Endodermal cell (in vitro differentiated cells): ENCODE data around the gene PRR36. TPM values are rescaled to one million over a fixed set of nuclear protein-coding genes. Genes with fewer than 3 reads are reported as not detected.

ENCODE experiments used
- DNase-seq: peaks from one replicate; pipeline ENCODE4 v3.0.0-alpha.2; 2017
- H3K27ac ChIP-seq: 2 replicates; pipeline ENCODE4 v1.5.1; 2013; ENCODE audit warnings: mild to moderate bottlenecking, low read depth, low read length, moderate library complexity
- H3K27me3 ChIP-seq: 2 replicates; pipeline ENCODE4 v1.6.1; 2013; ENCODE audit warnings: mild to moderate bottlenecking, low read length, moderate library complexity; ENCODE audit not compliant: insufficient read depth, control insufficient read depth, poor library complexity, severe bottlenecking
- H3K36me3 ChIP-seq: 2 replicates; pipeline ENCODE4 v1.7.0; 2013; ENCODE audit warnings: mild to moderate bottlenecking, low read length, moderate library complexity; ENCODE audit not compliant: control insufficient read depth, insufficient read depth
- H3K4me1 ChIP-seq: one replicate; pipeline ENCODE4 v1.7.0; 2013; ENCODE audit warnings: low read length; ENCODE audit not compliant: control insufficient read depth, insufficient read depth
- H3K4me3 ChIP-seq: 2 replicates; pipeline ENCODE4 v1.5.1; 2013; ENCODE audit warnings: mild to moderate bottlenecking, low read length, moderate library complexity
- H3K9ac ChIP-seq: 2 replicates; pipeline ENCODE4 v1.6.1; 2013; ENCODE audit warnings: mild to moderate bottlenecking, low read length, moderate library complexity; ENCODE audit not compliant: poor library complexity, severe bottlenecking; ENCODE audit errors: extremely low read depth
- H3K9me3 ChIP-seq: 2 replicates; pipeline ENCODE4 v1.6.1; 2013; ENCODE audit warnings: mild to moderate bottlenecking, low read length, moderate library complexity; ENCODE audit not compliant: control insufficient read depth
- H3K27ac Mint-ChIP-seq: 2 replicates; pipeline ENCODE4 v1.8.0; 2020; ENCODE audit warnings: mixed read lengths
- H3K27me3 Mint-ChIP-seq: 2 replicates; pipeline ENCODE4 v1.8.0; 2021; ENCODE audit warnings: mild to moderate bottlenecking, mixed read lengths; ENCODE audit not compliant: insufficient read depth
- H3K36me3 Mint-ChIP-seq: 2 replicates; pipeline ENCODE4 v1.8.0; 2020; ENCODE audit warnings: low read depth, mixed read lengths
- H3K4me1 Mint-ChIP-seq: 2 replicates; pipeline ENCODE4 v1.8.0; 2020; ENCODE audit warnings: mixed read lengths
- H3K4me3 Mint-ChIP-seq: 2 replicates; pipeline ENCODE4 v1.8.0; 2020; ENCODE audit warnings: mild to moderate bottlenecking, moderate library complexity, mixed read lengths
- H3K9me3 Mint-ChIP-seq: 2 replicates; pipeline ENCODE4 v1.8.0; 2020; ENCODE audit warnings: mild to moderate bottlenecking, mixed read lengths
- CTCF ChIP-seq: fragments of 200-600 bp; sonication (generic); conservative IDR thresholded peaks from 2 replicates; pipeline ENCODE4 v1.5.0; 2021; ENCODE audit warnings: antibody characterized with exemption, mild to moderate bottlenecking
- WGBS, 2 experiments: methylation state at CpG; one replicate each; pipeline versions ENCODE4 v1.1.5 to v1.1.7; 2013; ENCODE audit warnings: missing lambda C conversion rate in 2 of 2, mixed read lengths in 1 of 2; ENCODE audit not compliant: insufficient coverage in 1 of 2, insufficient read length in 1 of 2; 5-methylcytosine and 5-hydroxymethylcytosine counted together
- long read RNA-seq, 4 experiments: library from polyadenylated mRNA in 2 of 4; library from RNA in 1 of 4; library from capped mRNA in 1 of 4; stranded (forward) in 3 of 4; unstranded in 1 of 4; transcript quantifications; one replicate each; pipeline ENCODE4 v2.0.0, GENCODE V29; 2020 to 2021; ENCODE audit warnings: inconsistent platforms in 1 of 4
- polyA plus RNA-seq, 2 experiments: library from polyadenylated mRNA; stranded (reverse); fragments of 50-300 nt; gene quantifications; one replicate each; pipeline ENCODE4 v1.2.3, GENCODE V29; 2013
- total RNA-seq, 2 donors: library from RNA; stranded (reverse); fragmentation: NEBNext Ultra II Directional in 1 of 2; extraction: Animal tissue kit (Norgen Biotek cat#: 25700) in 1 of 2; gene quantifications; 2 replicates in 1 of 2; 3 replicates in 1 of 2; pipeline ENCODE4 v1.2.1, GENCODE V29; 2021

PRR36 gene
- 10 to 100 TPM in 1 of 2 donors, 1 to 10 TPM in 1; 9.5 to 20.2 TPM for total RNA-seq
- 32.1 TPM for polyA plus RNA-seq (2013, experiment 1 of 2)
- polyA plus RNA-seq (2013, experiment 2 of 2), result 29.5 TPM
- long read RNA-seq, experiment 1, partial matches to known transcripts, result 1 of 7 reads
- long read RNA-seq, experiment 1, other reads (novel, unspliced or antisense), result 6 of 7 reads
- long read RNA-seq, experiment 2, full-length matches to known transcripts, result 1 of 6 reads
- long read RNA-seq, experiment 2, partial matches to known transcripts, result 4 of 6 reads
- long read RNA-seq, experiment 2, other reads (novel, unspliced or antisense), result 1 of 6 reads
- long read RNA-seq, experiment 3, result 0 reads
- long read RNA-seq, experiment 4, result 0 reads

- Histone ChIP-seq H3K4me3 (peak within 1 kb of the TSS; percentile 78), H3K4me1 (no peaks in the 10 kb centered on the region), H3K27ac (peak within 1 kb of the TSS; percentile 72), H3K9ac (peak within 1 kb of the TSS; percentile 38), H3K9me3 (no peaks in the 10 kb centered on the region), H3K36me3 (no peaks in the 10 kb centered on the region), H3K27me3 (peaks cover 14% of the 10 kb centered on the region)
- Mint-ChIP-seq H3K27ac (no peak within 1 kb of the TSS), H3K4me3 (peak within 1 kb of the TSS; percentile 64), H3K4me1 (peaks cover 3% of the 10 kb centered on the region), H3K27me3 (peaks cover 54% of the 10 kb centered on the region), H3K9me3 (peaks cover 1% of the 10 kb centered on the region), H3K36me3 (no peaks in the 10 kb centered on the region)
- peak; percentile 95 for DNase-seq
- TF ChIP-seq CTCF, result peak; percentile 28
- WGBS, 2 experiments, result 0% methylated on average over 15 to 87 of the region's 88 CpGs
Measured at GRCh38 chr19:7874076-7874896, at the start of gene PRR36. TSS of gene PRR36 (minus strand) at chr19:7874390. CDS start at chr19:7873689, 701 bp downstream.

GRCh38 chr19:7923295-7924191 lies 49.4 kb upstream of the PRR36 start:
- H3K27ac ChIP-seq, result no peak overlapping the region
- Mint-ChIP-seq H3K4me1 (peaks cover 9% of the 10 kb centered on the region), H3K27me3 (peaks cover 7% of the 10 kb centered on the region), H3K36me3 (peaks cover 11% of the 10 kb centered on the region), H3K27ac (no peak overlapping the region), H3K9me3 (no peaks in the 10 kb centered on the region), H3K4me3 (no peak overlapping the region)
- H3K4me3 ChIP-seq, result no peak overlapping the region
- no peak for TF ChIP-seq CTCF
- peaks cover 6% of the 10 kb centered on the region for H3K27me3 ChIP-seq
- peaks cover 5% of the 10 kb centered on the region for H3K4me1 ChIP-seq
- no peak for DNase-seq
- no peak overlapping the region for H3K9ac ChIP-seq
- WGBS, 2 experiments, result 94 to 96% methylated on average over 16 to 29 of the region's 31 CpGs
- no peaks in the 10 kb centered on the region for H3K9me3 ChIP-seq
- H3K36me3 ChIP-seq, result peaks cover 17% of the 10 kb centered on the region

GRCh38 chr19:7922836-7923195 lies 48.6 kb upstream of the PRR36 start:
- Mint-ChIP-seq H3K9me3 (no peaks in the 10 kb centered on the region), H3K27me3 (peaks cover 14% of the 10 kb centered on the region), H3K27ac (no peak overlapping the region), H3K4me3 (no peak overlapping the region), H3K36me3 (peaks cover 11% of the 10 kb centered on the region), H3K4me1 (peaks cover 11% of the 10 kb centered on the region)
- peaks cover 5% of the 10 kb centered on the region for H3K4me1 ChIP-seq
- 83 to 95% methylated on average over 1 to 8 of the region's 8 CpGs for WGBS, 2 experiments
- H3K27ac ChIP-seq, result no peak overlapping the region
- no peak overlapping the region for H3K4me3 ChIP-seq
- H3K27me3 ChIP-seq, result peaks cover 13% of the 10 kb centered on the region
- H3K36me3 ChIP-seq, result peaks cover 14% of the 10 kb centered on the region
- no peaks in the 10 kb centered on the region for H3K9me3 ChIP-seq
- TF ChIP-seq CTCF, result no peak
- H3K9ac ChIP-seq, result no peak overlapping the region
- DNase-seq, result no peak
